ENCODE results near the gene SCIN. TPM values are rescaled to one million over a fixed set of nuclear protein-coding genes. Genes with fewer than 3 reads are reported as not detected.

Gene SCIN
- total and polyA plus RNA-seq, 2 of the 8 experiments (the other 6 are each of a cell fraction or from before 2014, with no cell fraction given) = 0.47 to 1.9 TPM

- Histone ChIP-seq H3K27ac (ENCODE audit: low read depth, low read length) (no peak overlapping the region), H3K79me2 (ENCODE audit: control insufficient read depth in 1 of 2, insufficient read depth in 2 of 2, low read length in 2 of 2) (no peaks in the 10 kb centered on the region), H3K18ac (ENCODE audit: extremely low read depth, low read length) (no peak overlapping the region), H2BK12ac (ENCODE audit: low read depth, low read length) (no peak overlapping the region), H2BK120ac (replicated peaks; ENCODE audit: low read depth, low read length) (no peak overlapping the region), H3K36me3 (ENCODE audit: control insufficient read depth in 2 of 4, insufficient read depth in 4 of 4, low read length in 3 of 4) (no peaks in the 10 kb centered on the region), H3K27me3 (replicated peaks in 1 of 4; ENCODE audit: control insufficient read depth in 3 of 4, extremely low read depth in 1 of 4, insufficient read depth in 3 of 4, low read length in 3 of 4) (no peaks in the 10 kb centered on the region), H4K8ac (ENCODE audit: extremely low read depth, insufficient read depth, low read length) (no peak overlapping the region), H3K23ac (ENCODE audit: insufficient read length) (no peak overlapping the region), H4K91ac (replicated peaks; ENCODE audit: insufficient read length, low read length) (no peak overlapping the region), H2BK15ac (ENCODE audit: low read length) (no peak overlapping the region), H3K4ac (replicated peaks; ENCODE audit: insufficient read length, low read depth, low read length) (no peak overlapping the region), H3K56ac (replicated peaks; ENCODE audit: insufficient read length, low read depth, low read length) (no peak overlapping the region), H2BK5ac (ENCODE audit: low read depth, low read length) (no peak overlapping the region), H3K4me2 (ENCODE audit: insufficient read depth in 1 of 2, low read depth in 2 of 2, low read length in 2 of 2) (no peak overlapping the region), H3K14ac (ENCODE audit: insufficient read length) (no peak overlapping the region), H3K4me1 (replicated peaks in 1 of 4; ENCODE audit: control insufficient read depth in 3 of 4, insufficient read depth in 4 of 4, low read length in 3 of 4) (no peaks in the 10 kb centered on the region), H3K79me1 (ENCODE audit: low read depth, low read length) (no peaks in the 10 kb centered on the region; the same call in 1 of the 2 replicates), H4K20me1 (replicated peaks in 1 of 2; ENCODE audit: control insufficient read depth in 1 of 2, insufficient read depth in 2 of 2, low read length in 2 of 2) (no peaks in the 10 kb centered on the region), H3K9ac (replicated peaks in 1 of 4; ENCODE audit: extremely low read depth in 1 of 4, low read depth in 3 of 4, low read length in 3 of 4) (no peak overlapping the region), H2AFZ (ENCODE audit: low read length) (no peak overlapping the region), H3K9me3 (ENCODE audit: insufficient read depth in 2 of 2, low read depth in 1 of 2, low read length in 1 of 2) (no peaks in the 10 kb centered on the region), H2AK5ac (ENCODE audit: low read depth, low read length) (no peak overlapping the region), H4K5ac (ENCODE audit: insufficient read length, low read depth, low read length) (no peak overlapping the region), H2BK20ac (ENCODE audit: low read length) (no peak overlapping the region), H3K4me3 (ENCODE audit: extremely low read depth in 1 of 4, insufficient read depth in 2 of 4, low read depth in 3 of 4, low read length in 4 of 4) (no peak overlapping the region), H3K23me2 (ENCODE audit: low read depth, low read length) (no peaks in the 10 kb centered on the region)
- ChIA-PET CTCF (ENCODE audit: partially characterized antibody) (interaction anchor here (0.6 to 4.4 kb wide), 26 partner anchors 11 to 810 kb away, joined by 3 to 84 read pairs (median 6); partner anchors contain the start of gene SCIN), POLR2A (ENCODE audit: partially characterized antibody) (no interaction called here)
- TF ChIP-seq CBX5 (IDR thresholded peaks at IDR 0.05; ENCODE audit: low read depth, low read length) (no peak), CTCF (IDR thresholded peaks at IDR 0.05; ENCODE audit: control extremely low read depth in 1 of 3, insufficient read depth in 1 of 3, low read depth in 1 of 3, low read length in 3 of 3) (peak in 2 of 3 experiments; percentile 41 to 48; a peak in 2 of 4 replicates), RAD21 (IDR thresholded peaks at IDR 0.05 in 1 of 2, conservative IDR thresholded peaks at IDR 0.05 in 1 of 2; ENCODE audit: low read depth in 2 of 2, low read length in 2 of 2) (peak; percentile 68 to 78), CTBP2 (IDR thresholded peaks at IDR 0.05; ENCODE audit: borderline replicate concordance, insufficient read depth, insufficient read length, low read length) (no peak), SAP30 (IDR thresholded peaks at IDR 0.05; ENCODE audit: insufficient read depth, insufficient replicate concordance, low read length) (no peak)
- FAIRE-seq = peak; percentile 50
- no peak for DNase-seq (ENCODE audit: low read depth in 1 of 2, low spot score in 2 of 2)
- 54% methylated on average over 1 of the region's 1 CpG; no CpG with 5 or more reads in 1 of the 2 experiments for WGBS, 2 experiments (ENCODE audit: extremely low coverage in 1 of 2, insufficient coverage in 1 of 2, insufficient read length in 1 of 2, insufficient replicate concordance in 2 of 2, low coverage in 1 of 2, low lambda C conversion rate in 2 of 2, missing lambda C conversion rate in 1 of 2)
Observed at GRCh38 chr7:12623885-12624498, 53.5 kb downstream of the SCIN start.
